HG03558 (cell line): ENCODE data around the gene AKR1A1.
A peak's percentile ranks its signal among the peaks of the same experiment; 100 is the strongest.
"Not testable (repeated sequence)": the region's sequence is repeated elsewhere in the genome, so short reads cannot be mapped to it uniquely, and the experiment has no call there.

Source experiments
- ATAC-seq: cut with Tn5 transposase; IDR thresholded peaks from one replicate; pipeline ENCODE4 v1.9.1; 2021; ENCODE audit warnings: moderate number of reproducible peaks; ENCODE audit not compliant: unreplicated experiment; ENCODE audit errors: extremely low read depth

Gene AKR1A1

GRCh38 chr1:45550401-45551351, at the start of gene AKR1A1:
TSS of gene AKR1A1 (plus strand) at chr1:45550826. CDS start at chr1:45561795, 10,969 bp downstream.
- peak; percentile 45 for ATAC-seq

GRCh38 chr1:45501505-45501859, 49.1 kb upstream of the AKR1A1 start:
- no peak for ATAC-seq

- ATAC-seq, result no peak
These were observed 46.9 kb upstream of the AKR1A1 start for GRCh38 chr1:45503462-45504360.

GRCh38 chr1:45507195-45507594, 43.4 kb upstream of the AKR1A1 start:
- no peak for ATAC-seq

- no peak for ATAC-seq
These were observed 42.7 kb upstream of the AKR1A1 start for GRCh38 chr1:45507893-45508292.

- ATAC-seq, result no peak
These were observed 42.1 kb upstream of the AKR1A1 start for GRCh38 chr1:45508295-45509151.

- no peak for ATAC-seq
These were observed 40.3 kb upstream of the AKR1A1 start for GRCh38 chr1:45510036-45510971.

GRCh38 chr1:45510972-45511527, 39.6 kb upstream of the AKR1A1 start:
- no peak for ATAC-seq

- ATAC-seq, result no peak
These were observed 38.0 kb upstream of the AKR1A1 start for GRCh38 chr1:45512641-45513054.

GRCh38 chr1:45513532-45514260, 36.9 kb upstream of the AKR1A1 start:
- ATAC-seq, result not testable (repeated sequence)

GRCh38 chr1:45516036-45516435, 34.6 kb upstream of the AKR1A1 start:
- no peak for ATAC-seq

- no peak for ATAC-seq
These were observed 34.2 kb upstream of the AKR1A1 start for GRCh38 chr1:45516465-45516864.

- not testable (repeated sequence) for ATAC-seq
These were observed 32.3 kb upstream of the AKR1A1 start for GRCh38 chr1:45518366-45518765.

GRCh38 chr1:45518910-45519309, 31.7 kb upstream of the AKR1A1 start:
- no peak for ATAC-seq

- not testable (repeated sequence) for ATAC-seq
These were observed 30.9 kb upstream of the AKR1A1 start for GRCh38 chr1:45519774-45520173.

GRCh38 chr1:45521413-45522323, 29.0 kb upstream of the AKR1A1 start, which contains the start of gene PRDX1:
TSS of gene PRDX1 (minus strand) at chr1:45521884. CDS start at chr1:45519043, 2,841 bp downstream.
- peak; percentile 64 for ATAC-seq
